A673 (cell line): ENCODE measurements around the gene HIP1.

Experiments
- CTCF ChIP-seq: fragments of 300-800, 200-600 bp; sonication (generic); conservative IDR thresholded peaks from 2 replicates; pipeline ENCODE4 v1.5.1; 2017; ENCODE audit warnings: low read depth, mild to moderate bottlenecking, antibody characterized with exemption, low read length, moderate library complexity, mixed read lengths
- EZH2 ChIP-seq: fragments of 200-600 bp; sonication (generic); IDR thresholded peaks from 2 replicates; pipeline ENCODE4 v1.6.1; 2017; ENCODE audit warnings: borderline replicate concordance, low read depth, mild to moderate bottlenecking, mixed read lengths, antibody characterized with exemption, low read length; ENCODE audit not compliant: poor library complexity, severe bottlenecking

- TF ChIP-seq CTCF (no peak), EZH2 (no peak)
Observed at GRCh38 chr7:75719626-75720025, 19.1 kb downstream of the HIP1 start.
